Frontal cortex (tissue), 4 donors: ENCODE results near the gene OPN1SW. TPM values are rescaled to one million over a fixed set of nuclear protein-coding genes. Genes with fewer than 3 reads are reported as not detected.

Source experiments
- DNase-seq, 2 donors: peaks; one replicate each; pipeline ENCODE4 v3.0.0; 2012; ENCODE audit warnings: low spot score in 2 of 2
- FAIRE-seq: peaks from 2 replicates; lab custom pipeline; 2012; peaks lifted over from hg19 to GRCh38; lab: Jason Lieb, UNC
- total RNA-seq: library from RNA; depleted of rRNA; stranded (reverse); fragments of >200 nt; gene quantifications from one replicate; pipeline ENCODE4 v1.2.3, GENCODE V29; 2014
- donor health status: control.
- donor health status: control.
- donor health status: control.

Gene OPN1SW
- total RNA-seq, 1 donor from 2014 or later: not detected

- FAIRE-seq: no peak
- DNase-seq: no peak
Measured at GRCh38 chr7:128794436-128794835, 18.8 kb upstream of the OPN1SW start.

- FAIRE-seq (no peak), DNase-seq (no peak)
Measured at GRCh38 chr7:128794020-128794419, 18.4 kb upstream of the OPN1SW start.

- FAIRE-seq (no peak), DNase-seq (no peak)
Measured at GRCh38 chr7:128793181-128793547, 17.6 kb upstream of the OPN1SW start.

- FAIRE-seq (no peak), DNase-seq (no peak)
Measured at GRCh38 chr7:128792471-128793180, 17.0 kb upstream of the OPN1SW start.

- DNase-seq (peak in 1 of 2 donors; percentile 49), FAIRE-seq (no peak)
Measured at GRCh38 chr7:128791972-128792327, 16.4 kb upstream of the OPN1SW start.

- DNase-seq: peak; percentile 82
- FAIRE-seq: no peak
Measured at GRCh38 chr7:128791121-128791971, 15.8 kb upstream of the OPN1SW start, which contains the start of gene CCDC136. Gene CCDC136, plus strand, starts transcription at chr7:128791968. Its CDS starts 444 bp downstream, at chr7:128792412.

GRCh38 chr7:128790315-128791041 lies 14.9 kb upstream of the OPN1SW start:
- DNase-seq (no peak), FAIRE-seq (no peak)

GRCh38 chr7:128788446-128789412 lies 13.1 kb upstream of the OPN1SW start:
- FAIRE-seq: no peak
- DNase-seq: no peak

- no peak for FAIRE-seq
- DNase-seq: no peak
Measured at GRCh38 chr7:128785738-128786137, 10.1 kb upstream of the OPN1SW start.

- DNase-seq: no peak
- FAIRE-seq: no peak
Measured at GRCh38 chr7:128783143-128783861, 7.7 kb upstream of the OPN1SW start.

- FAIRE-seq (no peak), DNase-seq (no peak)
Measured at GRCh38 chr7:128781851-128782250, 6.3 kb upstream of the OPN1SW start.

- no peak for DNase-seq
- no peak for FAIRE-seq
Measured at GRCh38 chr7:128781126-128781525, 5.5 kb upstream of the OPN1SW start.

- FAIRE-seq (no peak), DNase-seq (no peak)
Measured at GRCh38 chr7:128778946-128779345, 3.4 kb upstream of the OPN1SW start.

- FAIRE-seq (no peak), DNase-seq (no peak)
Measured at GRCh38 chr7:128777156-128778123, 1.8 kb upstream of the OPN1SW start.

- no peak for DNase-seq
- no peak for FAIRE-seq
Measured at GRCh38 chr7:128774921-128775320, 673 bp downstream of the OPN1SW start.

- DNase-seq: no peak
- no peak for FAIRE-seq
Measured at GRCh38 chr7:128774029-128774689, 1.4 kb downstream of the OPN1SW start.

- no peak for FAIRE-seq
- DNase-seq: no peak
Measured at GRCh38 chr7:128773604-128774003, 2.0 kb downstream of the OPN1SW start.
